ENCODE measurements around the gene LIN9.
"Not testable (repeated sequence)": the region's sequence is repeated elsewhere in the genome, so short reads cannot be mapped to it uniquely, and the experiment has no call there.

The LIN9 gene

GRCh38 chr1:226261818-226262217 is 47.1 kb downstream of the LIN9 start:
- Histone ChIP-seq H4K20me1 (ENCODE audit: insufficient read depth) (no peaks in the 10 kb centered on the region), H3K27ac (no peak overlapping the region), H3K9ac (no peak overlapping the region), H2AFZ (ENCODE audit: low read depth) (no peak overlapping the region), H3K79me2 (ENCODE audit: insufficient read depth, low read depth) (no peaks in the 10 kb centered on the region), H3K4me3 (IDR thresholded peaks at IDR 0.05; ENCODE audit: insufficient read depth, low read depth, low read length) (no peak overlapping the region), H3K4me1 (ENCODE audit: low read depth, poor library complexity, severe bottlenecking) (no peaks in the 10 kb centered on the region), H3K27me3 (ENCODE audit: insufficient read depth, low read depth) (no peaks in the 10 kb centered on the region), H3K4me2 (no peak overlapping the region), H3K36me3 (ENCODE audit: insufficient read depth) (no peaks in the 10 kb centered on the region; the same call in 1 of the 2 replicates)
- TF ChIP-seq CTCF (conservative IDR thresholded peaks at IDR 0.05; ENCODE audit: low read depth, low read length), result no peak

GRCh38 chr1:226255380-226255779 is 53.6 kb downstream of the LIN9 start:
- no peak overlapping the region for H3K9ac ChIP-seq
- no peaks in the 10 kb centered on the region for H3K4me1 ChIP-seq (ENCODE audit: low read depth, poor library complexity, severe bottlenecking)
- no peaks in the 10 kb centered on the region for H4K20me1 ChIP-seq (ENCODE audit: insufficient read depth)
- no peak overlapping the region for H3K4me2 ChIP-seq
- no peaks in the 10 kb centered on the region for H3K79me2 ChIP-seq (ENCODE audit: insufficient read depth, low read depth)
- no peak overlapping the region for H2AFZ ChIP-seq (ENCODE audit: low read depth)
- TF ChIP-seq CTCF (conservative IDR thresholded peaks at IDR 0.05; ENCODE audit: low read depth, low read length), result no peak
- no peaks in the 10 kb centered on the region for H3K36me3 ChIP-seq (ENCODE audit: insufficient read depth)
- H3K27me3 ChIP-seq (ENCODE audit: insufficient read depth, low read depth), result no peaks in the 10 kb centered on the region
- no peak overlapping the region for H3K4me3 ChIP-seq (IDR thresholded peaks at IDR 0.05; ENCODE audit: insufficient read depth, low read depth, low read length)
- no peak overlapping the region for H3K27ac ChIP-seq

- no peak for TF ChIP-seq CTCF (conservative IDR thresholded peaks at IDR 0.05; ENCODE audit: low read depth, low read length)
- peaks cover 3% of the 10 kb centered on the region for H3K4me1 ChIP-seq (ENCODE audit: low read depth, poor library complexity, severe bottlenecking)
- no peaks in the 10 kb centered on the region for H3K36me3 ChIP-seq (ENCODE audit: insufficient read depth)
- H2AFZ ChIP-seq (ENCODE audit: low read depth), result no peak overlapping the region
- H3K27ac ChIP-seq, result no peak overlapping the region
- H3K79me2 ChIP-seq (ENCODE audit: insufficient read depth, low read depth), result no peaks in the 10 kb centered on the region
- H3K4me3 ChIP-seq (IDR thresholded peaks at IDR 0.05; ENCODE audit: insufficient read depth, low read depth, low read length), result no peak overlapping the region
- H3K4me2 ChIP-seq, result no peak overlapping the region
- no peak overlapping the region for H3K9ac ChIP-seq
- H3K27me3 ChIP-seq (ENCODE audit: insufficient read depth, low read depth), result no peaks in the 10 kb centered on the region
- H4K20me1 ChIP-seq (ENCODE audit: insufficient read depth), result no peaks in the 10 kb centered on the region
Observed at GRCh38 chr1:226253933-226254332, 55.0 kb downstream of the LIN9 start.

- H3K4me3 ChIP-seq (IDR thresholded peaks at IDR 0.05; ENCODE audit: insufficient read depth, low read depth, low read length); H2AFZ ChIP-seq (ENCODE audit: low read depth); H3K9ac ChIP-seq; H3K27me3 ChIP-seq (ENCODE audit: insufficient read depth, low read depth); H3K36me3 ChIP-seq (ENCODE audit: insufficient read depth); H4K20me1 ChIP-seq (ENCODE audit: insufficient read depth); H3K27ac ChIP-seq; H3K4me2 ChIP-seq; H3K79me2 ChIP-seq (ENCODE audit: insufficient read depth, low read depth): not testable (repeated sequence)
- H3K4me1 ChIP-seq (ENCODE audit: low read depth, poor library complexity, severe bottlenecking), result peaks cover 14% of the 10 kb centered on the region
Observed at GRCh38 chr1:226252841-226253240, 56.1 kb downstream of the LIN9 start.

- Histone ChIP-seq H3K27ac (no peak overlapping the region), H3K4me2 (no peak overlapping the region), H2AFZ (ENCODE audit: low read depth) (no peak overlapping the region), H3K27me3 (ENCODE audit: insufficient read depth, low read depth) (no peaks in the 10 kb centered on the region), H3K4me3 (IDR thresholded peaks at IDR 0.05; ENCODE audit: insufficient read depth, low read depth, low read length) (no peak overlapping the region), H3K9ac (no peak overlapping the region), H4K20me1 (ENCODE audit: insufficient read depth) (no peaks in the 10 kb centered on the region), H3K36me3 (ENCODE audit: insufficient read depth) (0 out of 2 replicates have a peak, but pooled peaks cover 4% of the 10 kb centered on the region), H3K79me2 (ENCODE audit: insufficient read depth, low read depth) (no peaks in the 10 kb centered on the region), H3K4me1 (ENCODE audit: low read depth, poor library complexity, severe bottlenecking) (peaks cover 16% of the 10 kb centered on the region)
- no peak for TF ChIP-seq CTCF (conservative IDR thresholded peaks at IDR 0.05; ENCODE audit: low read depth, low read length)
Observed at GRCh38 chr1:226250511-226250910, 58.5 kb downstream of the LIN9 start.
